Glomerular visceral epithelial cell (primary cell): ENCODE data around the gene PDHB.
"Not testable (repeated sequence)": the region's sequence is repeated elsewhere in the genome, so short reads cannot be mapped to it uniquely, and the experiment has no call there.

Source experiments
- DNase-seq: peaks from one replicate; pipeline ENCODE4 v3.0.0-alpha.2; 2016; ENCODE audit errors: extremely low spot score

PDHB gene

DNA sequence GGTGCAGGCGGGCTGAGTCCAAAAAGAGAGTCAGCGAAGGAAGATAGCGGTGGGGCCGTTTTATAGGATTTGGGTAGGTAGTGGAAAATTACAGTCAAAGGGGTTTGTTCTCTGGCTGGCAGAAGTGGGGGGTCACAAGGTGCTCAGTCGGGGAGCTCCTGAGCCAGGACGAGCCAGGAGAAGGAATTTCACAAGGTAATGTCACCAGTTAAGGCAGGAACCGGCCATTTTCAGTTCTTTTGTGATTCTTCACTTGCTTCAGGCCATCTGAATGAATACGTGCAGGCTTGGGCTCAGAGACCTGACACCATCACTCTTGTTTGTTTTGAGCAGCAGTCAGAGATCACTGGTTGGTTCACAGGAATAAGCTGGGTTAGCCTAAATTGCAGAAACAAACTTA lies 3.6 kb upstream of the PDHB start:
- not testable (repeated sequence) for DNase-seq

DNA sequence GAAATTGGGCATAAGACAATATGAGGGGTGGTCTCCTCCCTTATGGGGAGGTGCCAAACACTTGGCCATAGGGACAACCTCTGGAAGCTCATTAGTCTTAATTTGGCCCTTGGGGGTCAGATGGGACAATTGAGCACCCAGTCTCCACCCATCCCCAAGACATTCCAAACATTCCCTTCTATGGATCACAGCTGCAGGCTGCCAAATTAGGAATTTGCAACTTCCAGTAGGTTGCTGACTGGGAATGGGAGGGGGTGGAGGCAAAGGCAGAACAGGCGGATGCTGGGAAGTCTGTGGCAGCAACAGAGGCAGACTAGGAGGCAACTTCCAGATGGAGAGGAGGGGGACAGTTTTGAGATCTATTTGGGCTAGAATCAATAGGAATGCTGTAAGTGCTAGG lies 1.4 kb upstream of the PDHB start:
- DNase-seq, result peak; percentile 47

DNA sequence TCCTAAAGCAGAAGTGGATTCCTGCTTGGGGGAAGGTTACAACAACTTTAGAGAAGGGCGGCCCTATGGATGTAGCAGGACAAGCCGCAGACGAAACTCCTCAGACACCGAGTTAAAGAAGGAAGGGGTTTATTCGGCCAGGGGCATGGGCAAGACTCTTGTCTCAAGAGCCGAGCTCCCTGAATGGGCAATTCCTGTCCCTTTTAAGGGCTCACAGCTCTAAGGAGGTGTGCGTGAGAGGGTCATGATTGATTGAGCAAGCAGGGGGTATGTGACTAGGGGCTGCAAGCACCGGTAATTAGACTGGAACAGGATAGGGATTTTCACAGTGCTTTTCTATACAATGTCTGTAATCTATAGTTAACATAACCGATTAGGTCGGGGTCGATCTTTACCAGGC lies 879 bp upstream of the PDHB start:
- no peak for DNase-seq

DNA sequence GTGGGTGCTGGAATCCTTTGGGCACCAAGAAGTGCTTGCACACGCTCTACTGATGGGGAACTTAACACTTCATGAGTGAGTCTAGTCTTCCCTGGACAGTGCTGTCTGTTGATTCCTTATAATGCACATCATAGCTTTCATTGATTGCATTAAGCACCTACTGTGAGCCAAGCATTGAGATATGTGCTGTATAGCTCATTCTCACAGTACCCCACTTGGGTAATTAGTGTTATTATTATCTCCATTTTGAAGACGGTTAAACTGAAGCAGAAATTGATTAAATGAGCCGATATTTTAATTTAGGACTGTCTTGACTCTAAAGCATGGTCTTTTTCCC lies 504 bp upstream of the PDHB start:
- no peak for DNase-seq

DNA sequence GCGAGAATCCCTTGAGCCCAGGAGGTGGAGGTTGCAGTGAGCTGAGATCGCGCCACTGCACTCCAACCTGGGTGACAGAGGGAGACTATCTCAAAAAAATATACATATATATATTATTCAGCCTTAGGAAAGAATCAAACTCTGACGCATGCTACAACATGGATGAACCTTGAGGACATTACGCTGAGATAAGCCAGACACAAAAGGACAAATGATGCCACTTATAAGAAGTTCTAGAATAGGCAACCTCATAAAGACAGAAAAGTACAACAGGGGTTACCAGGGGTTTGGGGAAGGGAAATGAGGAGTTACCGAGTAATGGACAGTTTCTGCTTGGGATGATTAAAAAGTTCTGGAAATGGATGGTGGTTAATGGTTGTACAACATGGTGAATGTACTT lies 727 bp downstream of the PDHB start:
- no peak for DNase-seq

DNA sequence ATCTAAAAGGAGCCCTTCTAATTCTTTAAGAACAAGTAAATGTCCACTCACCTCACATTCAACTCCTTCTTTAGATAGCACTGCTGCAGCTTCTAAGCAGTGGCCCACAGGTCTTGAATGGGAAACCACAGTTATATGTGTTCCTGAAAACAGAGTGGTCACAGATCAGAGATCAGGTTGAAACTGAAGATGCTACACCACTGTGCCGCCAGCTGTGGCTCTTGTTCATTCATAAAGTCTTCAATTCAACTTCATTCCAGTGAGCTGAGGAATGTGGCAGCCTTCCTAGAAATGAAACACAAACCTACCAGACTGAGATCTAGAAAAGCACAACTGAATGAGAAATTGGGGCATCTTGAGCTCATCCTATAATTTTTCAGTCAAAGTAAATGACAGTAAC lies 4.0 kb downstream of the PDHB start:
- no peak for DNase-seq

DNA sequence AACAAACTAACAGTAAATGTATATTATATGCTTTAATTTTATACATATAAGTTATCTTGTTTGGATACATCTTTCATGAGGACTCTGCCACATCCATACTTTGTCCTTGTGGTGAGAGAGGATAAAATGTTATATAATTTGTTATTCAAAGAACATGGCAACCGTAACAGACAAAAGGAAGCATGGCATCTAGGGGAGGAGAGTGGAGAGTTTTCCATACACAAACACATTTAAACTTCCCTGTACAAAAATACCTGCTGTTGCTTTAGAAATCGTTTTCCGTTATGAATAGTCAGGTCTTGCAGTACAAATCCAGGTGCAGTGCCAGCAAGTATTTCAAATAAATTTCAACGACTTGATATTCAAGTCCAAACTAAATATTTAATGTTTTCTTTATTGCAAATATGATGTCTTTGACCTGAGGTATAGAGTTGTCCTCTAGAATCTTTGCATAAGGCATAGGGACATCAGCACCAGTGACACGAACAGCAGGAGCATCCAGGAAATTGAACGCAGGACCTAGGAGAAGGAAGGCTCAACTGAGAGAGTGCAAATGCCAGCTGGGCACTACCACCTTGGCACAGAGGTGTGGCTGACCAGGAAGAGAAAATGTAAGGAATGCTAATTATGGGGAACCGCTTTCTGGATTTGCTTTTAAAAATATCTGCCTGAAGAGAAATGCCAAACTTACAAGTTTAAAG lies 5.8 kb downstream of the PDHB start:
- DNase-seq, result no peak

DNA sequence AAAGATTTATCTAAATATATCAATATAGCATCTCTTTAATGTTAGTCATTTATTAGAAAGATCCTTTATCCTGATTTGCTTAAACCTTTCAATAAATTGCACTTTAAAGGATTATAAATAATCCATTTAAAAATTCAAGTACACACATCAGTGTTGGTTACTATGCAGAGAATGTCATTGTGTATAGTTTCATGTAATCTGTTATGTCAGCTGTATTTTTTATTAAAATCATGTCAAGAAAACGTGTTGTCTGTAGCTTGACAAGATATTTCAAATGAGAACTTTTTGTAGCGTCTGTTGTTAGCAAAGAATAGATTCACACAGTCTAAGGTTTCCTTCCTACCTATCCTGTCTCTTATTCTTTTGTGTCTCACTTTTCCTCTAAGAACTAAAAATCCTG lies 7.8 kb downstream of the PDHB start:
- no peak for DNase-seq

DNA sequence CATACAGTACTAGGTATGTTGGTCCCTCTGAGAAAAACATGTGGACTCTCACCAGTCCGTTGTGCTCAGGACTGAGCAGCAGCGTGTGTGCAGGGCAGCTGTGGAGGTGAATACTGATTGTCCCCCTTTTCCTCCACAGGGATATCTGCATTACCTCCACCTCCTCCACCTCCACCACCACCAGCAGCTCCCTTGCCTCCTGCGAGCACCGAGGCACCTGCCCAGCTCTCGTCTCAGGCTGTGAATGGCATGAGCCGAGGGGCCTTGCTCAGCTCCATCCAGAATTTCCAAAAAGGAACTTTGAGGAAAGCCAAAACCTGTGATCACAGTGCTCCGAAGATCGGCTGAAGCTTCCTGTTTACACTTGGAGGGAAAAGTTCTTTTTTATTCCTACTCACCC lies 9.0 kb downstream of the PDHB start:
- DNase-seq, result no peak

DNA sequence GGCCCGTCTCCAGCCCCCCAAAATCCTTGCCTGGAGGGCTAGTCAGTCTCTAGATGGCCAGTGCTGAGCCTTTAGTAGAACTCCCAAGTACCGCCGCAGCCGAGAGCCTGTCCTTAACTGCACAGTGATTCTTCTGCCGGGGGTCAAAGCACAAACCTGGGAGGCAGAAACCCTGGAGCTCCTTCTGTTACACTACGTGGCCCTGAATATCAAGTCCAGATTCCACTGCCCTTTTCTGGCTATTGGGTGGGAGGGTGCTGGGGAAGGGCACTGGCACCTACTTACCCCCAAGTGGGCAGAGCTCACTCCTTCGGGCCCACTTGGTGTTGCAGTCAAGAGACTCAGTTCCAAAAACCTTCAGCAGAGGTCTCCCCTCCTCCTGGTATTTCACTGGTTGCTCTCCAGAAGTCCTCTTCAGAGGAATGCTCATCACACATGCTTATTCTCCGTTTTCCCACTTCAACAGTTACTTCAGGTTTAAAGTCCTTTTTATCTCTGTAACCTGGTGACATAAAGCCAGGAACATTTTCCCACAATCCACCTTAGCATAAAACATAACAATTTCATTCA lies 10.8 kb downstream of the PDHB start:
- peak; percentile 28 for DNase-seq

DNA sequence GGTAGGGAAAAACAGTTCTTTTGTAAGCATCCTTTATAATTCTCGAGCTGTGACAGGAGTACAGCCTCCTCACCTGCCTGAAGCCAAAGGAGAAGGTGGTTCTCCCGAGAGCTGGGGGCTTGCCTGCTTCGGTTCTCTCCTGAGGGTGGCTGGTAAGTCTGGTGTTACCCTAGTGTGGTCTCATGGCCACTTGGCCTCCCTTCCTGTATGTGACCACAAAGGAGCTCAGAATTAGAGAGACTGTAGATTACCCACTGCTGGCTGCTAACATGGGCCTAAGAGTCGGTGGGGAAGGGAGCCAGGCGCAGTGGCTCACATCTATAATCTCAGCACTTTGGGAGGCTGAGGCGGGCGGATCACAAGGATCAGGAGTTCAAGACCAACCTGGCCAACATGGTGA lies 12.6 kb downstream of the PDHB start:
- no peak for DNase-seq

DNA sequence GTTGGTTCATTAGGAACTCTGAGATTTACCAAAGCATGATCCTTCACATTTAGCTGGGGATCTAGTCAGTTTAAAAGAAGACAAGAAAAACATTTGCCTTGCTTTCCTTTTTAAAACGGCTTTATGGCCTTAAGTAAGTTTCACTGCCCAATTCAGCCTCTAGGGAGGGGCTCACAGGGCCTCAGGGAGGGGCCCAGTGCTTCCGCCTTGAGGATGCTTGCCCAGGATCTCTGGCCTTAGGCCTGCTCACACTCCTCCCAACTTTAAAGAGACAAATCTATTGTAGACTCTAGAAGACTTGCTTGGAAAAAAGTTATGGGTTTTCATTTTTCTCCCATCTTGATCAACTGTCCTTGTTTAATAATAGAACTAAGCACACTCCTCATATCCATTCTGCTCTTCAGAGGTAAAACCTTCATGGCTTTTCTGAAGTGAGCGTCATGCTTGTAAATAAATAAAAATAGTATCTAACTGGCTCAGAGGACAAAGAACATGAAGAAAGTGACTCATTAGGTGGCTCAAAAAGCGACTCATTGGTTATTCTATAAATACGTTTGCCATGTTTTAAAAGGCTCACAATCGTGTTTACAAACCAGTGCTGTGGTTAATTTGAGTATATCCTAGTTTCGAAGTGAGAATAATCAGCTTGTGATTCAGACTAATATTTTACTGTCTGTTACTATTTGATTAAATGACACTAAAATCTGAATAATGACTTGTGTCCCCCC lies 13.7 kb downstream of the PDHB start:
- DNase-seq, result no peak

DNA sequence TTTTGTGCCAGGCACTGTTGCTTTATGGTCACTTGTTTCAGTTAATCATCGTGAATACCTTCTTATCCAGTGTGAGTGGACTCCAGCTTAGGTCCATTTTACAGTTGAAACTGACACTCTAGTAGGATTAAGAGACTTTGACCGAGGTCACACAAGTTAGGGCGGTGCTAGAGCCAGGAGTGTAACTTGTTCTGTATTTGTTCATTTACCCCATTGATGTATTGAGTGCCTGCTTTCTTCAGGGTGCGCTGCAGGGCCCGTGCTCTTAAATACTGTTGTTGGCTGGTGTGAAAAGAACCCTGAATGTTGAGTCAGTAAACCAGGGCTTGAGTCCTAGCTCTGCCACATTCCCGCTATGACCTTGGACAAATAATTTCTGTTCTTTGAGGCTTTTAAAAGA lies 15.4 kb downstream of the PDHB start:
- no peak for DNase-seq

DNA sequence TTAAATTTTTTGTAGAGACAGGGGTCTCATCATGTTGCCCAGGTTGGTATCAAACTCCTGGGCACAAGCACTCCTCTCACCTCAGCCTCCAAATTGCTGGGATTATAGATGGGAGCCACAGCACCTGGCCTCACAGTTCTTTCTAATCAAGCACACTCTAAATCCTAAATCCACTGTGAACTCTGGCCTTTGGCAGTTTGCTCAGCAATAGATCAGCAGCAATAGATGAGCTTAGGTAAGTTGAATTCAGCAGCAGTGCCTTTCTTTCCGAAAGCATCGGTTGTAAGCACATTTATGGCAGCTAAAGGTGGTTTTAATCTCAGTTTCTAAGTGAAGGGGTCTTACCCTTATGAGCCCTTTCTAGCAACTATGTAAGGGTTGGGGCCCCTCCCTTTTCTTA lies 16.6 kb downstream of the PDHB start:
- DNase-seq, result no peak

DNA sequence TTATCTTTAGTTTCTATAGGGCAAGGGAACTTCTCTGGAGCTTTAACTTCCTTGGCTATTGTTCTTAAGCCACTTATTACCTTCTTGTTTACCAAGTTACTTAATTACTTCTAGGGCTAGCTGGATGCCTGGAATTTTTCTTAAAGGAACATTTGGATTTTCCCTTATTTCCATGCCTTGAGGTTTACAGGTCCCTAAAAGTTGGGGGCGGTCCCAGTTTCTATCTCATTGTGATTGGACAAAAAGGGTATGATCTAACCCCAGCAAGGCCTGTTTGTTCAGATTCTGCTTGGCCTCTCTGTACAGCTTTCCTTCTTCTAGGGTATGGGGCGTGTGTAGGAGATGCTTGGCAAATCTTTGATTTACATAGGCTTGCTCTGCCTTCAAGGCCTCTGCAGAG lies 17.4 kb downstream of the PDHB start:
- DNase-seq, result no peak

DNA sequence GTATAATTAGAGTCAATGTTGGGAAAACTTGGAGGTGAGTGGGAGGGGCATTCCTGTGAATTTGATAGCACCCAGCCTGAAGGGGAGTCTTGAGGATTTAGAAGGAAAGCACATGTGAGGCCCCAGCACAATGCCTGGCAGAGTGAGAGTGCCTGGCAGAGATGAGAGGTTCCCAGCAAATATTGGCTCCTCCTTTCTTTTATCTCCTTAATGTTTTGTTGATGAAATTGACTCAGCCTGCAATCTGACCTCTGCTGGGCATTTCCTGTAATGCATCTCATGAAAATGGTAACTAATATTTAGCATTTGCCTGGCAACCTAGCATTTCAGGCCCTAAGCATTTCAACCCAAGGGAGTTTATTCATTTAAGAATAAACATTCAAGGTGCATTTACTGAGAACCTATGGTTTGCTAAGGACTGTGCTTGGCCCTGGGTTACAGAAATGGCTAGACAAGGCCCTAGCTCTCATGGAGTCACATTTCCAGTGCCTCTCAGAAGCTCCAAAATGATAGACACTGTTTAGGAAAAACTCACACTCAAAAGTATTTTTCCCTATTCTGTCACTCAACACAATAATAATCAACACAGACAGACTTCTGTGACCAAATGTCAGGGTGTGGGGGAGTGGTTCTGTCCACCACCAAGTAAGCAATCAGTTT lies 19.0 kb downstream of the PDHB start:
- peak; percentile 69 for DNase-seq

DNA sequence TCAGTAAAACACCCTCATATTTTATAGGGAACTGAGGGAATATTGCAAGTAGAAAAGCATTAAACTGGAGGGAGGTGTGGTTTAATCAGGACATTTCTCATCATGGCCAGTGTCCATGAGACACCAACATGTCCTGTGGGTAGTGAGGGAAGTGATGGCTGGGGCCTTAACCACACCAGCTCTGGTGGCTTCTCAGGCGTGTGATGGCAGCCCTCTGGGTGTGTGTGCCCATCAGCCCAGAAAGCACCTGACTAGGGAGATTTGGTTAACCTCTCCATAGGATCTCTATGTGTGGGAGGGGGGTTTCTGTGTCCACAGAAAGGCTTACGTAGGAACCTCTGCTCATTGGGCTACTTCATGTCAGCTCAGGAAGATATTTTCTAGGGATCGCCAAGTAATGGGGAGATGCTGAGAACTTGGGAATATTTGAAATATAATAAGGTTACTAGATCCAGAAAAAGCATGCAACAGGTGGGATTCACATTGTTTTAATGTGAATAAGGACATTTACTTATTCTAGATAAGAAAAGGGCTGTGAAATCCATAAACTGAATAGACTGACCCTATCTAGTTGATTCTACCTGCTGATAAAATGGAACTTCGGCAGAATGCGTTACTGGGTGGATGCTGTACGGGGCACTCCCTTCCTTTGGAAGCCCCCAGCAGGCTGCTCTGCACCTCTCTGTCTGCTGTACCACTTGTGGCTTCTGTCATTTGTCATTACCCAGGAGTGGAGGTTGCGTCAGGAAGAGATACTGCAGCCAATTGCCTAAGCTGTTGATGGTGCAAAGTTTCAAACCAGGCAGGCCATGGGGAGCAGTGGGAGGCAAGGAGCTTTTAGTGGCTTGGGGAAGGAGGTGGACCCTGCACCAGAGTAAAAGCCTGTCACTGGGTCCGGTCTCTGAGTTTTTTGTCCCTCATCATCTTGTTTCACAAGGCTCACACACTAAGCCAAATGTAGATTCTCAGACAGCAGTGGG lies 21.5 kb downstream of the PDHB start:
- no peak for DNase-seq

DNA sequence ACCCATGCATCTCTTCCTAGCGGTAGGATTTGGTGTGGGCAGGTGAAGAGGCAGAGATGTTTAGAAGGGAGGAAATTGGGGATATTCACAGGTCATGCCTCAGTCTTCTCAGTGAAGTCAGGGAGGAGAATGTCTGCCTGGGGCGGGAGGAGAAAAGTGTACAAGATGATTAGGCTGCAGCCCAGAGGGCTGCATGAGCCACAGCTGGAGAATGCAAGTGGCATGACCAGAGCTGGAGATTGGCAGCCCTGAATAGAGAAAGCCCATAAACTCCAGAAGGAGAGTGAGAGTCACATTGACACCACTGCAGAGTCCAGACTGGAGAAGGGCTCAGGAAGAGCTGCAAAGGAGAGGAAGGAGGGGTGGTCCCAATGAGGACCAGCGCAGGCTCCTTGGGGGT lies 22.6 kb downstream of the PDHB start:
- no peak for DNase-seq

DNA sequence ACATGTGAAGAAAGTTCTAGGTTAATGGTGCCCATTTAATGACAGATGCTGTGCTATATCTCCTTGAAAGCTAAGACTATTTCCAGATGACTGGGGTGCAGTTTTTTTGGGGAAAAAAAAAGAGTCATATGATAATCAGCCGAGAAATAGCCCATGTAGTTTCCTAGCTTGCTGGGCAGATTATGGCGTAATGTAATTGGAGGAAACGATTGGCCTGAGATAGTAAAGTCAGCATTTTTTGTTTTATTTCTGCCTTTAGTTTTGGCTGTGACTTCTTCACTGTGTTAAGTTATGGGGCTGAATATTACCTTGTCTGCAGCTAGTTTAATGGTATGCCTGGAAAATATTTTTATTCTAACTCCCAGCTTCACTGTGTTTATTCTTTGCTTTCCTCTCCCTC lies 24.0 kb downstream of the PDHB start:
- no peak for DNase-seq

DNA sequence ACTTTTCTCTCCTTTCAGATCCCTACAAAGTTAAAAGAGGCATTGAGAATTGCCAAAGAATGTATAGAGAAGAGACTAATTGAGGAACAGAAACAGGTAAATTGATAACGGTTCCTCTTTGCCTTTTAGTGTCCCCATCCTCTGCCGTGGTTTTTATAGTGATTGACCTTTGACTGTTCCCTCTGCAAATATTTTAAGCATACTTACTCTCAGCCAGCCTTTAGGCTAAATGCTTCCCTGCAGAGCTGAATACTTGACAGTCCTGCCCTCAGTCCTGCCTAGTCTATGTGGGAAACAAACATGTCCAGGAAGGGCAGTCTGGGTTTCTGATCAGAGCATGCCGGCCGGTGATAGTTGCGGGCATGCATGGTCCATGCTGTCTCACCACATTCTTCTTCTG lies 24.7 kb downstream of the PDHB start:
- no peak for DNase-seq

DNA sequence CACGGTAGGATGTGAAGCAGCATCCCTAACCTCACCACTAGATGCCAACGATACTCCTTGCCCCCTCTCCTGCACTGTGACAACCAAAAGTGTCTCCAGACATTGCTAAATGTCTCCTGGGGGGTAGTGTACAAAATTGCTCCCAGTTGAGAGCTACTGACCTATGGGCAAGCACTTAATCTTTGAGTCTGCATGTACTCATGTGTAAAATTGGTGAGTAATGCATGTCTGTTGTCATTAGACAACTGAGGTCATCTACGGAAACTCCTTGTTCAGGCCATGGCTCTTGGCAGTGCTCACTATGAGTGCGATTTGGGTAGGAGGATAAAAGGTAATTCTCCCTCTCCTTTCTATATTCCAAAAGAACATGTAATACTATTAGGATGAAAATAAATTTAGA lies 29.2 kb downstream of the PDHB start:
- peak; percentile 77 for DNase-seq
